Fibroblast of lung (primary cell): Measurements from ENCODE around the gene TMEM9. TPM values are rescaled to one million over a fixed set of nuclear protein-coding genes. Genes with fewer than 3 reads are reported as not detected.

Source experiments
- DNase-seq, 2 donors: peaks; one replicate each; pipeline versions ENCODE4 v3.0.0 to v3.0.0-alpha.2; 2010; ENCODE audit warnings: low read depth in 2 of 2
- H2AFZ ChIP-seq: 2 replicates; pipeline ENCODE4 v1.5.1; 2012; ENCODE audit warnings: low read length, control low read depth, inconsistent platforms
- H3K27ac ChIP-seq: 2 replicates; pipeline ENCODE4 v1.5.1; 2011; ENCODE audit warnings: low read length, control low read depth; ENCODE audit not compliant: insufficient read depth
- H3K27me3 ChIP-seq: 2 replicates; pipeline ENCODE4 v1.5.1; 2011; ENCODE audit warnings: mild to moderate bottlenecking, low read length; ENCODE audit not compliant: control insufficient read depth, insufficient read depth
- H3K36me3 ChIP-seq: 2 replicates; pipeline ENCODE4 v1.5.1; 2011; ENCODE audit warnings: low read length; ENCODE audit not compliant: control insufficient read depth, insufficient read depth
- H3K4me1 ChIP-seq: 2 replicates; pipeline ENCODE4 v1.5.1; 2011; ENCODE audit warnings: low read length; ENCODE audit not compliant: control insufficient read depth, insufficient read depth; ENCODE audit errors: extremely low read depth
- H3K4me2 ChIP-seq: 2 replicates; pipeline ENCODE4 v1.5.1; 2011; ENCODE audit warnings: low read length, control low read depth; ENCODE audit not compliant: insufficient read depth; ENCODE audit errors: extremely low read depth
- H3K4me3 ChIP-seq, 4 experiments: fragments of 200-600 bp in 1 of 4; sonication (generic) in 1 of 4; replicated peaks in 1 of 4; 2 replicates each; pipeline ENCODE4 v1.5.1; 2011 to 2016; ENCODE audit warnings: low read length in 4 of 4, low read depth in 3 of 4, mild to moderate bottlenecking in 3 of 4, control low read depth in 2 of 4, inconsistent platforms in 1 of 4, mixed read lengths in 1 of 4; ENCODE audit not compliant: insufficient read depth in 1 of 4; ENCODE audit errors: control extremely low read depth in 1 of 4
- H3K79me2 ChIP-seq: 2 replicates; pipeline ENCODE4 v1.5.1; 2012; ENCODE audit warnings: mild to moderate bottlenecking, low read length, inconsistent platforms; ENCODE audit not compliant: control insufficient read depth, insufficient read depth
- H3K9ac ChIP-seq: 2 replicates; pipeline ENCODE4 v1.5.1; 2011; ENCODE audit warnings: mild to moderate bottlenecking, low read length, control low read depth; ENCODE audit not compliant: insufficient read depth
- H3K9me3 ChIP-seq: 2 replicates; pipeline ENCODE4 v1.5.1; 2012; ENCODE audit warnings: low read depth, low read length; ENCODE audit not compliant: control insufficient read depth, insufficient read depth
- H4K20me1 ChIP-seq: 2 replicates; pipeline ENCODE4 v1.5.1; 2011; ENCODE audit warnings: low read length; ENCODE audit not compliant: control insufficient read depth, insufficient read depth; ENCODE audit errors: extremely low read depth
- CTCF ChIP-seq, 2 donors: IDR thresholded peaks in 1 of 2; conservative IDR thresholded peaks in 1 of 2; 1 replicate in 1 of 2; 2 replicates in 1 of 2; pipeline ENCODE4 v1.5.1; 2011 to 2012; ENCODE audit warnings: low read length in 2 of 2, control low read depth in 1 of 2, inconsistent platforms in 1 of 2, low read depth in 1 of 2, mild to moderate bottlenecking in 1 of 2
- EZH2 ChIP-seq: IDR thresholded peaks from 2 replicates; pipeline ENCODE4 v1.5.1; 2012; ENCODE audit warnings: low read length, control low read depth, mild to moderate bottlenecking; ENCODE audit errors: missing control alignments
- polyA plus RNA-seq, 2 donors: library from polyadenylated mRNA; depleted of rRNA in 1 of 2; stranded (reverse) in 1 of 2; unstranded in 1 of 2; fragments of >200 nt; gene quantifications; 2 replicates each; pipeline ENCODE4 v1.2.1, GENCODE V29; 2011 to 2012; ENCODE audit warnings: missing spikeins in 1 of 2
- total RNA-seq: library from RNA; depleted of rRNA; stranded (reverse); fragments of >200 nt; gene quantifications from 2 replicates; pipeline ENCODE4 v1.2.1, GENCODE V29; 2014

The TMEM9 gene
- total and polyA plus RNA-seq, 2 donors (not counting 1 experiment from before 2014, with no cell fraction given) = 58.2 to 91.0 TPM

GRCh38 chr1:201183753-201184152, 29.5 kb upstream of the TMEM9 start:
- no peak for DNase-seq
- H2AFZ ChIP-seq = no peak overlapping the region
- TF ChIP-seq CTCF (conservative IDR thresholded peaks at IDR 0.05 in 1 of 2, IDR thresholded peaks at IDR 0.05 in 1 of 2; ENCODE audit: low read depth in 1 of 2, low read length in 2 of 2) (no peak), EZH2 (no peak)
- H3K4me3 ChIP-seq = no peak overlapping the region
- peaks cover 5% of the 10 kb centered on the region for H3K4me1 ChIP-seq
- H3K9ac ChIP-seq = no peak overlapping the region
- no peaks in the 10 kb centered on the region for H3K36me3 ChIP-seq
- H3K4me2 ChIP-seq = no peak overlapping the region
- no peak overlapping the region for H3K27ac ChIP-seq
- no peaks in the 10 kb centered on the region for H4K20me1 ChIP-seq
- H3K27me3 ChIP-seq = peaks cover 12% of the 10 kb centered on the region
- H3K9me3 ChIP-seq = no peaks in the 10 kb centered on the region
- H3K79me2 ChIP-seq = no peaks in the 10 kb centered on the region

- H3K9me3 ChIP-seq = no peaks in the 10 kb centered on the region
Observed at GRCh38 chr1:201183209-201183608, 28.9 kb upstream of the TMEM9 start.

GRCh38 chr1:201181726-201182125, 27.5 kb upstream of the TMEM9 start:
- H2AFZ ChIP-seq = no peak overlapping the region
- no peaks in the 10 kb centered on the region for H3K79me2 ChIP-seq
- H3K27ac ChIP-seq = no peak overlapping the region
- no peaks in the 10 kb centered on the region for H3K9me3 ChIP-seq
- TF ChIP-seq CTCF (conservative IDR thresholded peaks at IDR 0.05 in 1 of 2, IDR thresholded peaks at IDR 0.05 in 1 of 2; ENCODE audit: low read depth in 1 of 2, low read length in 2 of 2) (no peak), EZH2 (no peak)
- H4K20me1 ChIP-seq = no peaks in the 10 kb centered on the region
- no peak overlapping the region for H3K4me3 ChIP-seq
- no peak overlapping the region for H3K4me2 ChIP-seq
- H3K9ac ChIP-seq = no peak overlapping the region
- H3K4me1 ChIP-seq = peaks cover 5% of the 10 kb centered on the region
- H3K36me3 ChIP-seq = no peaks in the 10 kb centered on the region
- no peak for DNase-seq
- peaks cover 12% of the 10 kb centered on the region for H3K27me3 ChIP-seq

More at GRCh38 chr1:201183209-201183608, 28.9 kb upstream of the TMEM9 start:
- no peak for TF ChIP-seq CTCF (conservative IDR thresholded peaks at IDR 0.05 in 1 of 2, IDR thresholded peaks at IDR 0.05 in 1 of 2; ENCODE audit: low read depth in 1 of 2, low read length in 2 of 2)
- TF ChIP-seq EZH2 = no peak
- no peak overlapping the region for H3K27ac ChIP-seq
- DNase-seq = no peak
- H3K79me2 ChIP-seq = no peaks in the 10 kb centered on the region
- no peak overlapping the region for H3K4me2 ChIP-seq
- H3K4me1 ChIP-seq = peaks cover 5% of the 10 kb centered on the region
- H3K27me3 ChIP-seq = peaks cover 12% of the 10 kb centered on the region
- no peak overlapping the region for H3K9ac ChIP-seq
- no peaks in the 10 kb centered on the region for H4K20me1 ChIP-seq
- no peak overlapping the region for H3K4me3 ChIP-seq
- H3K36me3 ChIP-seq = no peaks in the 10 kb centered on the region
- H2AFZ ChIP-seq = no peak overlapping the region
